SK-N-SH (cell line): Measurements from ENCODE around the gene CRIP2. TPM values are rescaled to one million over a fixed set of nuclear protein-coding genes. Genes with fewer than 3 reads are reported as not detected.

Source experiments
- CTCF ChIA-PET: fragments of 300-600, 350-600 bp; formaldehyde crosslinking; extraction: SDS; loops from one replicate; lab custom pipeline; 2021; lab: Yijun Ruan, JAX
- POLR2A ChIA-PET: fragments of 350-600 bp; sonication (Branson Sonifier 250); formaldehyde crosslinking; extraction: SDS; loops from one replicate; lab custom pipeline; 2020; ENCODE audit warnings: antibody characterized with exemption, inconsistent platforms; lab: Yijun Ruan, JAX
- DNase-seq: peaks from one replicate; pipeline ENCODE4 v3.0.0; 2012
- H2AFZ ChIP-seq: fragments of 200-600 bp; sonication (generic); 2 replicates; pipeline ENCODE4 v1.8.1; 2016; ENCODE audit warnings: antibody characterized with exemption, mild to moderate bottlenecking, low read depth
- H3F3A ChIP-seq: fragments of 200-600 bp; sonication (generic); replicated peaks from 2 replicates; pipeline ENCODE3; 2016; ENCODE audit warnings: antibody characterized with exemption, mild to moderate bottlenecking; ENCODE audit not compliant: insufficient read depth
- H3K27ac ChIP-seq, 2 experiments: fragments of 200-500 bp in 1 of 2; fragments of 200-600 bp in 1 of 2; sonication (Bioruptor generic) in 1 of 2; sonication (generic), shearing (Covaris generic) in 1 of 2; 2 replicates each; pipeline versions ENCODE4 v1.5.1 to v1.6.1; 2014 to 2016; ENCODE audit warnings: low read depth in 2 of 2, inconsistent platforms in 1 of 2, low read length in 1 of 2, mild to moderate bottlenecking in 1 of 2, mixed read lengths in 1 of 2
- H3K27me3 ChIP-seq: fragments of 200-600 bp; sonication (generic), shearing (Covaris generic); 2 replicates; pipeline ENCODE4 v1.6.1; 2016; ENCODE audit warnings: mixed run types; ENCODE audit not compliant: insufficient read depth
- H3K36me3 ChIP-seq, 2 experiments: fragments of 200-500 bp in 1 of 2; fragments of 200-600 bp in 1 of 2; sonication (Bioruptor generic) in 1 of 2; sonication (generic) in 1 of 2; replicated peaks in 1 of 2; 2 replicates each; pipeline versions ENCODE3 to v1.5.1; 2014 to 2016; ENCODE audit warnings: low read length in 1 of 2, mild to moderate bottlenecking in 1 of 2; ENCODE audit not compliant: insufficient read depth in 2 of 2, control insufficient read depth in 1 of 2
- H3K4me1 ChIP-seq, 2 experiments: fragments of 200-500 bp in 1 of 2; fragments of 200-600 bp in 1 of 2; sonication (Bioruptor generic) in 1 of 2; sonication (generic), shearing (Covaris generic) in 1 of 2; 2 replicates each; pipeline versions ENCODE4 v1.5.1 to v1.6.1; 2014 to 2016; ENCODE audit warnings: low read depth in 1 of 2, low read length in 1 of 2, mixed run types in 1 of 2; ENCODE audit not compliant: insufficient read depth in 2 of 2, control insufficient read depth in 1 of 2
- H3K4me2 ChIP-seq: fragments of 200-600 bp; sonication (generic), shearing (Covaris generic); 2 replicates; pipeline ENCODE4 v1.6.1; 2017; ENCODE audit warnings: mixed run types
- H3K4me3 ChIP-seq, 2 experiments: fragments of 200-500 bp in 1 of 2; fragments of 200-600 bp in 1 of 2; sonication (Bioruptor generic) in 1 of 2; sonication (generic), shearing (Covaris generic) in 1 of 2; 2 replicates each; pipeline versions ENCODE4 v1.5.1 to v1.8.1; 2014 to 2016; ENCODE audit warnings: low read depth in 2 of 2, inconsistent platforms in 1 of 2, low read length in 1 of 2, mild to moderate bottlenecking in 1 of 2, mixed read lengths in 1 of 2, moderate library complexity in 1 of 2
- H3K79me2 ChIP-seq: fragments of 200-600 bp; sonication (generic); 2 replicates; pipeline ENCODE4 v1.8.1; 2017; ENCODE audit warnings: mild to moderate bottlenecking; ENCODE audit not compliant: insufficient read depth
- H3K9ac ChIP-seq: fragments of 200-600 bp; sonication (generic); 2 replicates; pipeline ENCODE4 v1.6.1; 2017; ENCODE audit warnings: mixed run types
- H3K9me2 ChIP-seq: fragments of 200-600 bp; sonication (generic); 2 replicates; pipeline ENCODE4 v1.6.1; 2017; ENCODE audit warnings: mixed run types
- H3K9me3 ChIP-seq: fragments of 200-600 bp; sonication (generic); 2 replicates; pipeline ENCODE4 v1.6.1; 2017; ENCODE audit warnings: mixed run types, mild to moderate bottlenecking, moderate library complexity
- H4K20me1 ChIP-seq: fragments of 200-600 bp; sonication (generic); 2 replicates; pipeline ENCODE4 v1.6.1; 2017; ENCODE audit warnings: mild to moderate bottlenecking, mixed run types; ENCODE audit not compliant: insufficient read depth
- ELF1 ChIP-seq: IDR thresholded peaks from 2 replicates; pipeline ENCODE4 v1.4.0; 2012
- EP300 ChIP-seq, 2 experiments: IDR thresholded peaks; 2 replicates each; pipeline versions ENCODE4 v1.4.0 to v1.6.1; 2012; ENCODE audit warnings: borderline replicate concordance in 1 of 2, low read depth in 1 of 2, low read length in 1 of 2
- FOXM1 ChIP-seq: IDR thresholded peaks from 2 replicates; pipeline ENCODE4 v1.4.0; 2012; ENCODE audit warnings: low read depth, mild to moderate bottlenecking
- MXI1 ChIP-seq: IDR thresholded peaks from 2 replicates; pipeline ENCODE4 v1.6.1; 2012; ENCODE audit warnings: mild to moderate bottlenecking, low read depth, low read length, improper control_type of control experiment
- RAD21 ChIP-seq: IDR thresholded peaks from 2 replicates; pipeline ENCODE4 v1.6.1; 2012; ENCODE audit warnings: mild to moderate bottlenecking, low read length
- REST ChIP-seq: IDR thresholded peaks from 2 replicates; pipeline ENCODE4 v1.6.1; 2012; ENCODE audit warnings: mild to moderate bottlenecking, low read depth, low read length, moderate library complexity
- RXRA ChIP-seq: IDR thresholded peaks from 2 replicates; pipeline ENCODE4 v1.4.0; 2012; ENCODE audit warnings: low read depth, mild to moderate bottlenecking, borderline replicate concordance
- SIN3A ChIP-seq: IDR thresholded peaks from 2 replicates; pipeline ENCODE4 v1.6.1; 2012; ENCODE audit warnings: low read depth, mild to moderate bottlenecking, low read length, moderate library complexity, borderline replicate concordance
- SMC3 ChIP-seq: IDR thresholded peaks from 2 replicates; pipeline ENCODE4 v1.6.1; 2012; ENCODE audit warnings: low read depth, low read length, improper control_type of control experiment
- YY1 ChIP-seq: IDR thresholded peaks from 2 replicates; pipeline ENCODE4 v1.4.0; 2012; ENCODE audit warnings: low read depth, mild to moderate bottlenecking
- WGBS: methylation state at CpG from one replicate; pipeline ENCODE4 v1.1.6; 2017; ENCODE audit warnings: low lambda C conversion rate; 5-methylcytosine and 5-hydroxymethylcytosine counted together
- polyA plus RNA-seq, 3 experiments: library from polyadenylated mRNA; depleted of rRNA; stranded (reverse); fragments of >200 nt; gene quantifications; 2 replicates each; pipeline ENCODE4 v1.2.3, GENCODE V29; 2012

The CRIP2 gene
- polyA plus RNA-seq, 1 of the 3 experiments (the other 2 are of a cell fraction) = 335 TPM

GRCh38 chr14:105458571-105458970 lies 16.1 kb upstream of the CRIP2 start:
- TF ChIP-seq YY1 (no peak), RAD21 (no peak), EP300 (IDR thresholded peaks at IDR 0.05; ENCODE audit: borderline replicate concordance in 1 of 2, low read depth in 1 of 2, low read length in 1 of 2) (no peak), FOXM1 (no peak), RXRA (no peak), SIN3A (no peak), SMC3 (no peak), ELF1 (no peak)
- POLR2A ChIA-PET = no interaction called here
- H3K27ac ChIP-seq = no peak overlapping the region

GRCh38 chr14:105460116-105460515 lies 14.5 kb upstream of the CRIP2 start:
- Histone ChIP-seq H3K79me2 (no peaks in the 10 kb centered on the region; the same call in 1 of the 2 replicates), H3K27ac (no peak overlapping the region), H3K4me1 (no peaks in the 10 kb centered on the region), H3K36me3 (peaks cover 5 to 70% of the 10 kb centered on the region in 2 experiments), H3K4me3 (no peak overlapping the region), H4K20me1 (no peaks in the 10 kb centered on the region), H3F3A (no peaks in the 10 kb centered on the region), H3K9me2 (no peaks in the 10 kb centered on the region), H3K27me3 (no peaks in the 10 kb centered on the region), H3K9ac (no peak overlapping the region), H2AFZ (no peak overlapping the region), H3K9me3 (no peaks in the 10 kb centered on the region), H3K4me2 (no peak overlapping the region)
- 100% methylated on average over 7 of the region's 17 CpGs for WGBS
- ChIA-PET POLR2A (no interaction called here), CTCF (no interaction called here)
- no peak for TF ChIP-seq REST
- TF ChIP-seq MXI1 = no peak
- no peak for DNase-seq

More at GRCh38 chr14:105458571-105458970, 16.1 kb upstream of the CRIP2 start:
- H3K9me3 ChIP-seq = no peaks in the 10 kb centered on the region
- no peaks in the 10 kb centered on the region for H4K20me1 ChIP-seq
- peaks cover 6 to 62% of the 10 kb centered on the region in 2 experiments for H3K36me3 ChIP-seq
- no peaks in the 10 kb centered on the region for H3F3A ChIP-seq
- H3K9ac ChIP-seq = no peak overlapping the region
- no peaks in the 10 kb centered on the region for H3K4me1 ChIP-seq
- no peaks in the 10 kb centered on the region for H3K27me3 ChIP-seq
- no peak overlapping the region for H2AFZ ChIP-seq
- H3K4me2 ChIP-seq = no peak overlapping the region
- no peaks in the 10 kb centered on the region; the same call in 1 of the 2 replicates for H3K79me2 ChIP-seq
- DNase-seq = no peak
- no peaks in the 10 kb centered on the region for H3K9me2 ChIP-seq
- CTCF ChIA-PET = interaction anchor here (0.7 to 3.7 kb wide), 3 partner anchors 10 to 22 kb away, joined by 4 to 13 read pairs (median 5); no protein-coding TSS in a partner anchor
- 89% methylated on average over 10 of the region's 14 CpGs for WGBS
- no peak overlapping the region for H3K4me3 ChIP-seq
